C4-2B (cell line): ENCODE results near the gene TBC1D32.
"Not testable (repeated sequence)": the region's sequence is repeated elsewhere in the genome, so short reads cannot be mapped to it uniquely, and the experiment has no call there.

ENCODE experiments used
- H3K27ac ChIP-seq: fragments of 450-650 bp; 2 replicates; pipeline ENCODE4 v1.5.1; 2017
- ZFX ChIP-seq: fragments of 450-650 bp; IDR thresholded peaks from 2 replicates; pipeline ENCODE4 v1.6.1; 2017
- TF ChIP-seq, protein P1 (sequence below): fragments of 450-650 bp; conservative IDR thresholded peaks from 2 replicates; pipeline ENCODE4 v1.5.1; 2017; ENCODE audit warnings: mild to moderate bottlenecking

TBC1D32 gene

DNA sequence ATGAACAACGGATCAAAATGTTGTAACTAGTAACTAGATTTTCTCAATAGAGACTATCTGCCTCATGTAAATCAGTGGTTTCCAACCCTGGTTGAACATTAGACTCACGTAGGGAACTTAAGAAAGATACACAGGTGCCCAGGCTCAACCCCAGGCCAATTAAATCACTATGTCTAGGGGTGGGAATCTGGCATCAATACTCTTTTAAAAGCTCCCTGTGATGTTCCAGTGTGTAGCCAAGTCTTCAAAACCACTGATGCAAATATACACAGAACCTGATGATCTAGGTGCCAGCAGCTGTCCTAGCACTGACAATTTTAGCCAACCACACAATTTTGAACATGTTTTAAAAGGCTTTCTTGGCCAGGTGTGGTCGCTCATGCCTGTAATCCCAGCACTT lies 128.7 kb downstream of the TBC1D32 start:
- no peak overlapping the region for H3K27ac ChIP-seq
- TF ChIP-seq, protein P1, sequence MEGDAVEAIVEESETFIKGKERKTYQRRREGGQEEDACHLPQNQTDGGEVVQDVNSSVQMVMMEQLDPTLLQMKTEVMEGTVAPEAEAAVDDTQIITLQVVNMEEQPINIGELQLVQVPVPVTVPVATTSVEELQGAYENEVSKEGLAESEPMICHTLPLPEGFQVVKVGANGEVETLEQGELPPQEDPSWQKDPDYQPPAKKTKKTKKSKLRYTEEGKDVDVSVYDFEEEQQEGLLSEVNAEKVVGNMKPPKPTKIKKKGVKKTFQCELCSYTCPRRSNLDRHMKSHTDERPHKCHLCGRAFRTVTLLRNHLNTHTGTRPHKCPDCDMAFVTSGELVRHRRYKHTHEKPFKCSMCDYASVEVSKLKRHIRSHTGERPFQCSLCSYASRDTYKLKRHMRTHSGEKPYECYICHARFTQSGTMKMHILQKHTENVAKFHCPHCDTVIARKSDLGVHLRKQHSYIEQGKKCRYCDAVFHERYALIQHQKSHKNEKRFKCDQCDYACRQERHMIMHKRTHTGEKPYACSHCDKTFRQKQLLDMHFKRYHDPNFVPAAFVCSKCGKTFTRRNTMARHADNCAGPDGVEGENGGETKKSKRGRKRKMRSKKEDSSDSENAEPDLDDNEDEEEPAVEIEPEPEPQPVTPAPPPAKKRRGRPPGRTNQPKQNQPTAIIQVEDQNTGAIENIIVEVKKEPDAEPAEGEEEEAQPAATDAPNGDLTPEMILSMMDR, result no peak
- no peak for TF ChIP-seq ZFX

DNA sequence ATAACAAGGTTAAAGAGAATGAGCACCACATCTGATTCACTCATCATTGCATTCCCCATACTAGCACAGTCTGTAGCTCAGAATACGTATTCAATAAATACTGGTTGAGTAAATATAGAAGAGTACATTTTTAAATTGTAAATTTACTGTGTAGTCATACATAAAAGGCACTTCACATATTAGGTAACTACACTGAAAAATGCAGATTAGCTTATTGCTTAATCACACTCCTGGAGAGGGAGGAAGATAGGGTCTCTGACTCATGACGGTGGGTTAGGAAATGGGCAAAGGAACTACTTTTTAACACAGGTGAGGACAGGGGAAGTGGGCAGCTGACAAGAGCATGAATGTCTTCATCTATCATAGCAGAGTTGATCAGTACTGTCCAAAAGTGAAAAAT lies 133.2 kb downstream of the TBC1D32 start:
- TF ChIP-seq ZFX, result no peak
- TF ChIP-seq, protein P1, result no peak

DNA sequence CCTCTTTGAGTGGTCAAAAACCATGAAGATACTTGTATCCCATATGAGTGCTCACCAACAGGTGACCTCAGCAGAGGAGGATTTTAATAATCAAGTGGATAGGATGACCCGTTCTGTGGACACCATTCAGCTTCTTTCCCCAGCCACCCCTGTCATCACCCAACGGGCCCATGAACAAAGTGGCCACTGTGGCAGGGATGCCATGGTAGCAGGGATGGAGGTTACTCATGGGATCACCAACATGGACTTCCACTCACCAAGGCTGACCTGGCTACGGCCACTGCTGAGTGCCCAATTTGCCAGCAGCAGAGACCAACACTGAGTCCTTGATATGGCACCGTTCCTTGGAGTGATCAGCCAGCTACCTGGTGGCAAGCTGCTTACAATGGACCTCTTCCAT lies 138.2 kb downstream of the TBC1D32 start:
- not testable (repeated sequence) for H3K27ac ChIP-seq

More for the DNA sequence above, 133.2 kb downstream of the TBC1D32 start:
- H3K27ac ChIP-seq, result no peak overlapping the region

DNA sequence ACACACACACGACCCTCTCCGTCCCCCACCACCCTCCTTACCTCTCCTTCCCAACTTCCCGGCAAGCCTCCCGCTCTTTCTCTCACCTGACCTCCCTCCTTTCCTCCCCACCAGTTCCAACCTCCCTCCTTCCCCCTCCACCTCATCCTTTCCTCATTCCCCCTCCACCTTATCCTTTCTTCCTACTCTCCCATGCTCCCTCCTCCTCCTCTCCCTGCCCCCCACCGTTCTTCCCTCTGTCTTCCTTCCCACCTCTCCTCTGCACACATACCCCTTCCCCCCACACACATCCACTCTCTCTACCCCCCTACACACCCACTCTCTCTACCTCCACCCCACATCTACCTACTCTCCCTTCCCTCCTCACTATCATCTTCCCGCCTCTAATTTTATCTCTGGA lies 144.2 kb downstream of the TBC1D32 start:
- no peak for TF ChIP-seq ZFX
- TF ChIP-seq, protein P1, result no peak

DNA sequence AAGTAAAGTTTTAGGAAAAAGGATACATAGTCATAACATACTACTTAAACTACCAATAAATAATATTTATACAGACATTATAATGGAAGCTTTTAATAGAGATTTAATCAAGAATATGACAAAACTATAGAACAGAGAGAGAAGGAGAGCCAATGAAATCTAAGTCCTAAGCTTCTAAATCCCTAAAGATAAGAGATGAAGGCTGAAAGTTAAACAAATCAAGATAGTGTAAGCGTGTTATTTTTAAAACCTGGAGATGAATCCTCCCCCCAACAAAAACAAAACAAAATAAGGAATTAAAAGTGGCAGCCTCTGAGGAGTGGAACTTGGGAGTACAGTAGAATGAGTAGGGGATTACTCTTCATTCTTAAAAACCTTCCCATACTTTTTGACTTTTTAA lies 145.9 kb downstream of the TBC1D32 start:
- no peak for TF ChIP-seq ZFX
- TF ChIP-seq, protein P1, result no peak
- no peak overlapping the region for H3K27ac ChIP-seq

More for the DNA sequence above, 144.2 kb downstream of the TBC1D32 start:
- no peak overlapping the region for H3K27ac ChIP-seq

DNA sequence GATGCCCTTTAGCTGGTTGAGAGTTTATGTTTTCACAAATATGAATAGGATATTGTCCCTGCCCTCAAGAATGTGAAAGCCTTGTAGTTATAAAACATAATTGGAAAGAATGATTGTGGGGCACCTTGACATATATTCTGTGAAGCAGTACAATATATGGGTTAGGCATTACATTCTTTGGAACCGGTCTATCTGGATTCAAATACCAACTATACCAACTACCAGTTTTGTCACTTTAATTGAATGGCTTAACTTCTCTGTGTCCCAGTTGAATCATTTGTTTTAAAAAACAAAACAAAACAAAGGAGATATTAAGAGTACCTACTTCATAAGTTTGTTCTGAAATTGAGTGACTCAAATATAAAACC lies 146.5 kb downstream of the TBC1D32 start:
- H3K27ac ChIP-seq, result no peak overlapping the region
- TF ChIP-seq, protein P1, result no peak
- no peak for TF ChIP-seq ZFX

DNA sequence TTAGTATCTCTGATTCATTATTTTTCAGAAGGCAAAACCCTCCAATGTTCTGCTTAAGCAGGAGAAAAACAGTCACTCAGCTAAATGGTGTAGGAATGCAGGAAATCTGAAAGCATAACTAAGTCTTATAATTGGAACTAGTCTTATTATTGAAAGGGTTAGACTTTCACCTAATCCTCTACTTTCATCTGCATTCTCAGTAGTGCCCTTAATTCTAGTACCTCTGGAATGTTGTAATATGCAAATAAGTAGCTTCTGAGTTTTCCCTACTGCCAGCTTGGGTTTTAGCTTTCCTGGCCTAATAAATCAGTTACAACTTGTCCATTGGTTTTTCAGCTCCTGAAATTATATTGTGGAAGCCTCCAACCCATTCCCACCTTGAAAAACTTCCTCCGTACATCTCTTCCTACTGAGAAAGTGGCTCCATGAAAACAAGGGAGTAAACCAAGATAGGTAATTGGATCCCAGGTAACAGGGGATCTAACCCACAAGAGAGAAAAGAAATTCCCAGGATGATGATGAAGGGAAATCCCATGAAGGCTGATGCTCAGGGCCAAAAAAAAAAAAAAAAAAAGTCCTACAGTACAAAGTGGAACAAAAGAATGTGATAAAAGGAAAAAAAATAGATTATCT lies 147.0 kb downstream of the TBC1D32 start:
- TF ChIP-seq, protein P1, result no peak
- no peak for TF ChIP-seq ZFX
- H3K27ac ChIP-seq, result no peak overlapping the region

DNA sequence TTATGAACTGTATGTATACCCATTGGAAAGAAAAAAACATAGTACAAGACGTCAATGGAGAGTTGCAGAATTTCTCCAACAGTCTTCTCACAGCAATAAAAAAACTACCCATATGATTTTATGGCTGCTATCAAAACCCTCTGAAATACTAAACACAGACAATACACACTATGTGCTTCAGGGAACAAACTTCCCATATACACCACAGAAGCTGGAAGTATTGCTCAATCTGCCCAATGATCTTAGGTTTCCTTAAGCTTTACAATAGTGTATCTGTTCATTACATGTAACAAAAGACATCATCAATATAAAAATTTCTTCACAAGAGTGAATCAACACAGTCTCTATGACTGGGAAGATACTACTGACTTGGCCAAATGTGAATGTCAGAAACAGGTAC lies 150.5 kb downstream of the TBC1D32 start:
- no peak overlapping the region for H3K27ac ChIP-seq
- TF ChIP-seq, protein P1, result no peak
- TF ChIP-seq ZFX, result no peak
